GM12801 (cell line): ENCODE data around the gene SH3PXD2A.

Experiments used
- TF ChIP-seq, protein P1 (sequence below): IDR thresholded peaks from one replicate; pipeline ENCODE4 v1.5.1; 2011; ENCODE audit warnings: control low read depth; ENCODE audit not compliant: insufficient read length; ENCODE audit errors: extremely low read depth

SH3PXD2A gene

DNA sequence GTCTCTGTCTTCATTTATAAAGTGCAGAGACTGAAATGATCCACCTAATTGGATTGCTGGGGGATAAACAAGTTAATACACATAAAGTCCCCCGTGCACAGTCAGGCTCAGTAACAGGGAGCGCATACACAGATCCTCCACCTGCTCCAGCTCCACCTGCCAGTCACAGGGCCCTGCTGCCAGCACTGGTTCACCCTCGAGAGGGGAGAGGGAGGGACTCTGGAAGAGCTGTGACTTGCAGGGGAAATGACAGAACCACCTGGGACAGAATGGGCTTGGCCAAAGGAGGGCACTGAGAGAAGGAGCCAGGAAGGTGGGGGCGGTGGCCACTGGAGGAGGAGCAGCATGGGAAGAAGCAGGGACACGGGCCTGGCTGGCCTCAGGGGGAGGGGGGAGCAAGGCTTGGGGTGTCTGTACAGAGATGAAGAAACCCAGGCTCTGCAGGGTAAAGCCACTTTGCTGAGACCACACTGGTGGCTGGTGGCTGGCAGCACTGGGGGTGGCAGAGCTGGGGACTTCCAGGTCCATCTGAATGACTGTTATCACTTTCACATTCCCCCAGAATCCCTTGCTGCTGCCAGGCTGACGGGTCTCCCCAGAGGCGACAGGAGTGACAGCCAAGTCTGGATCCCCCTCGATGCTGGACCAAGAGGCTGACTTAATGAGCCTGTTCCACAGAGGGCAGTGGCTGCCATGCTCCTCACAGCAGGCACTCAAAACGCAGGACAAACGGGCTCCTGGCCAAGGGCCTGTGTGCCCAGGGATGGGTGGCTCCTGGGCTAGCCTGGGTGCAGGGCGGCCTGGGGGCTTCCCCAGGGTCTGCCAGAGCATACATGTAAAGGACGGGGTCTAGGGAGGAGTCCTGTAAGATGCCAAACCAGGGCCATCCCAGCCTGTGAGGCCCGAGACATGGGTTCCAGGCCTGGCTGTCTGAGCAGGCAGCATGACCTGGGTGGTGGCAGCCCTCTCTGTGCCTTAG, 151.1 kb downstream of the SH3PXD2A start:
- TF ChIP-seq, protein P1, sequence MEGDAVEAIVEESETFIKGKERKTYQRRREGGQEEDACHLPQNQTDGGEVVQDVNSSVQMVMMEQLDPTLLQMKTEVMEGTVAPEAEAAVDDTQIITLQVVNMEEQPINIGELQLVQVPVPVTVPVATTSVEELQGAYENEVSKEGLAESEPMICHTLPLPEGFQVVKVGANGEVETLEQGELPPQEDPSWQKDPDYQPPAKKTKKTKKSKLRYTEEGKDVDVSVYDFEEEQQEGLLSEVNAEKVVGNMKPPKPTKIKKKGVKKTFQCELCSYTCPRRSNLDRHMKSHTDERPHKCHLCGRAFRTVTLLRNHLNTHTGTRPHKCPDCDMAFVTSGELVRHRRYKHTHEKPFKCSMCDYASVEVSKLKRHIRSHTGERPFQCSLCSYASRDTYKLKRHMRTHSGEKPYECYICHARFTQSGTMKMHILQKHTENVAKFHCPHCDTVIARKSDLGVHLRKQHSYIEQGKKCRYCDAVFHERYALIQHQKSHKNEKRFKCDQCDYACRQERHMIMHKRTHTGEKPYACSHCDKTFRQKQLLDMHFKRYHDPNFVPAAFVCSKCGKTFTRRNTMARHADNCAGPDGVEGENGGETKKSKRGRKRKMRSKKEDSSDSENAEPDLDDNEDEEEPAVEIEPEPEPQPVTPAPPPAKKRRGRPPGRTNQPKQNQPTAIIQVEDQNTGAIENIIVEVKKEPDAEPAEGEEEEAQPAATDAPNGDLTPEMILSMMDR: no peak

- TF ChIP-seq, protein P1: no peak
Observed at GRCh38 chr10:103701380-103702222, 153.8 kb downstream of the SH3PXD2A start.

- TF ChIP-seq, protein P1: no peak
Observed at GRCh38 chr10:103700436-103700715, 155.0 kb downstream of the SH3PXD2A start.

DNA sequence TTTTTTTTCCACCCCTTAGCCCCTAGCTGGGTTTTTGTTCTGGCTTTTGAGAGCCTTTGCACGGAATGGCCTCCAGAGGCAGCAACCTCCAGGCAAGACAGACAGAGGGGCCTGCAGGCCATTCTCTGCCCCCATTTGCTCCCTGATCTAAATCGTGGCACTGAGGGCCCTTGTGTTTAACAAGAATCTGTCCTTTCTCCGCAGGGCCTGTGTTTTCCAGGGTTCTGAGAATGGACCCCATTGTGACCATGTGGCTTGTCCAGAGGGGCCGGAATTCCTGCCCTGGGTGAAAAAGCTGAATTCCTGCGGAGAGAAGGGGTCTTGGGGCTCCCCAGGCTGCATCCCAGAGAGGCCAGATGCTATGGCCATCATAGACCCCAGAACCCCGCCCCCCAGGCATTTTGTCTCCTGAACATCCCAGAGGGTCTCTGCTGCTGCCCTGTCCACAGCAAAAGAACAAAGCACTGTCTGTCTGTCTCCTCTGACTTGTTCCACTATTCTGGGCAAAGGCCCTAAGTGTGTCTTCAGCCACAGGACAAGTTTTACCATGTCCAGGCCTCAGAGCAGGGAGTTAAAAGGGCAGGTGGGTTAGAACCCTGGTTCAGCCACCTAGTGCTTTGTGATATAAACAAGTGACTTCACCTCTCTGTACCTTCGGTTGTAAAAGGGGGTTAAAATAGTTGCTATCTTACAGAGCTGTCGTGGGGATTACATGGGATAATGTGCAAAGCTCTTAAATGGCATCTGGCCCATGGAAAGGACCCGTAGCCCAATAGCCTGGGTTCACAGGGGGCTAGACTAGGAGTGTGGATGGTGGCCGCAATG, 155.6 kb downstream of the SH3PXD2A start:
- TF ChIP-seq, protein P1: no peak

- TF ChIP-seq, protein P1: no peak
Observed at GRCh38 chr10:103698266-103698665, 157.1 kb downstream of the SH3PXD2A start.

DNA sequence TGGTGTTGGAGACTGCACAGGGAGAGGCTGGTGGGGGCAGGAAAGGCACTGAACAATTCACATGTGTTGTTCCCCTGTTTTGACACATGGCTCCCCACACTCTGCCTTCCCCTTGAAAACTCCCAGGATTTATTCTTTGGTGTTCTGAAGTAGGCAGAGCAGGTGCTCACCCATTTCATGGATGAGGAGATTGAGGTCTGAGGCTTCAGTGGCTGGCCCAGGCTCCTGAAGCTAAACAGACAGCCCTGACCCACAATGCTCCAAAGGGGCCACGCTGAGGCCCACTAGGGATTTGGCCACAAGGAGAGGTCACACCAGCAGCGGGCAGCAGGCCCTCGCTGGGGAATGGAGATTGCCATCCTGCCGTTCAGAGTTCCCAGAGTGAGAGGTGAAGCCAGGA, 157.6 kb downstream of the SH3PXD2A start:
- TF ChIP-seq, protein P1: no peak
